Gastroesophageal sphincter (tissue), 3 donors: Measurements from ENCODE around the gene RAB6B.
"Not testable (repeated sequence)": the region's sequence is repeated elsewhere in the genome, so short reads cannot be mapped to it uniquely, and the experiment has no call there.

ENCODE experiments used
- CTCF ChIP-seq, 4 experiments: fragments of 200-600 bp in 2 of 4; fragments of 450-650 bp in 2 of 4; sonication (generic) in 1 of 4; IDR thresholded peaks; one replicate each; pipeline ENCODE4 v1.5.1; 2017 to 2019; ENCODE audit warnings: antibody characterized with exemption in 4 of 4, mild to moderate bottlenecking in 2 of 4, moderate library complexity in 2 of 4
- EP300 ChIP-seq: sonication (generic); formaldehyde crosslinking; IDR thresholded peaks from one replicate; pipeline ENCODE4 v1.6.1; 2017; ENCODE audit warnings: antibody characterized with exemption, mild to moderate bottlenecking
- POLR2A ChIP-seq, 2 donors: fragments of 450-650 bp; IDR thresholded peaks; one replicate each; pipeline ENCODE4 v1.6.1; 2017; ENCODE audit warnings: antibody characterized with exemption in 2 of 2, mild to moderate bottlenecking in 2 of 2, moderate library complexity in 1 of 2
- POLR2AphosphoS5 ChIP-seq: sonication (generic); formaldehyde crosslinking; IDR thresholded peaks from one replicate; pipeline ENCODE4 v1.6.1; 2017; ENCODE audit warnings: antibody characterized with exemption

GRCh38 chr3:133780756-133781155 is 114.9 kb downstream of the RAB6B start:
- not testable (repeated sequence) for TF ChIP-seq CTCF (IDR thresholded peaks at IDR 0.05); POLR2AphosphoS5; POLR2A (IDR thresholded peaks at IDR 0.05); EP300
